SK-N-SH (cell line): Measurements from ENCODE around the gene MYO18B. TPM values are rescaled to one million over a fixed set of nuclear protein-coding genes. Genes with fewer than 3 reads are reported as not detected.

Experiments
- CTCF ChIA-PET: fragments of 300-600, 350-600 bp; formaldehyde crosslinking; extraction: SDS; loops from one replicate; lab custom pipeline; 2021; lab: Yijun Ruan, JAX
- POLR2A ChIA-PET: fragments of 350-600 bp; sonication (Branson Sonifier 250); formaldehyde crosslinking; extraction: SDS; loops from one replicate; lab custom pipeline; 2020; ENCODE audit warnings: antibody characterized with exemption, inconsistent platforms; lab: Yijun Ruan, JAX
- DNase-seq: peaks from one replicate; pipeline ENCODE4 v3.0.0; 2012
- H2AFZ ChIP-seq: fragments of 200-600 bp; sonication (generic); 2 replicates; pipeline ENCODE4 v1.8.1; 2016; ENCODE audit warnings: antibody characterized with exemption, mild to moderate bottlenecking, low read depth
- H3F3A ChIP-seq: fragments of 200-600 bp; sonication (generic); replicated peaks from 2 replicates; pipeline ENCODE3; 2016; ENCODE audit warnings: antibody characterized with exemption, mild to moderate bottlenecking; ENCODE audit not compliant: insufficient read depth
- H3K27ac ChIP-seq, 2 experiments: fragments of 200-500 bp in 1 of 2; fragments of 200-600 bp in 1 of 2; sonication (Bioruptor generic) in 1 of 2; sonication (generic), shearing (Covaris generic) in 1 of 2; 2 replicates each; pipeline versions ENCODE4 v1.5.1 to v1.6.1; 2014 to 2016; ENCODE audit warnings: low read depth in 2 of 2, inconsistent platforms in 1 of 2, low read length in 1 of 2, mild to moderate bottlenecking in 1 of 2, mixed read lengths in 1 of 2
- H3K27me3 ChIP-seq: fragments of 200-600 bp; sonication (generic), shearing (Covaris generic); 2 replicates; pipeline ENCODE4 v1.6.1; 2016; ENCODE audit warnings: mixed run types; ENCODE audit not compliant: insufficient read depth
- H3K36me3 ChIP-seq, 2 experiments: fragments of 200-500 bp in 1 of 2; fragments of 200-600 bp in 1 of 2; sonication (Bioruptor generic) in 1 of 2; sonication (generic) in 1 of 2; replicated peaks in 1 of 2; 2 replicates each; pipeline versions ENCODE3 to v1.5.1; 2014 to 2016; ENCODE audit warnings: low read length in 1 of 2, mild to moderate bottlenecking in 1 of 2; ENCODE audit not compliant: insufficient read depth in 2 of 2, control insufficient read depth in 1 of 2
- H3K4me1 ChIP-seq, 2 experiments: fragments of 200-500 bp in 1 of 2; fragments of 200-600 bp in 1 of 2; sonication (Bioruptor generic) in 1 of 2; sonication (generic), shearing (Covaris generic) in 1 of 2; 2 replicates each; pipeline versions ENCODE4 v1.5.1 to v1.6.1; 2014 to 2016; ENCODE audit warnings: low read depth in 1 of 2, low read length in 1 of 2, mixed run types in 1 of 2; ENCODE audit not compliant: insufficient read depth in 2 of 2, control insufficient read depth in 1 of 2
- H3K4me2 ChIP-seq: fragments of 200-600 bp; sonication (generic), shearing (Covaris generic); 2 replicates; pipeline ENCODE4 v1.6.1; 2017; ENCODE audit warnings: mixed run types
- H3K4me3 ChIP-seq, 2 experiments: fragments of 200-500 bp in 1 of 2; fragments of 200-600 bp in 1 of 2; sonication (Bioruptor generic) in 1 of 2; sonication (generic), shearing (Covaris generic) in 1 of 2; 2 replicates each; pipeline versions ENCODE4 v1.5.1 to v1.8.1; 2014 to 2016; ENCODE audit warnings: low read depth in 2 of 2, inconsistent platforms in 1 of 2, low read length in 1 of 2, mild to moderate bottlenecking in 1 of 2, mixed read lengths in 1 of 2, moderate library complexity in 1 of 2
- H3K79me2 ChIP-seq: fragments of 200-600 bp; sonication (generic); 2 replicates; pipeline ENCODE4 v1.8.1; 2017; ENCODE audit warnings: mild to moderate bottlenecking; ENCODE audit not compliant: insufficient read depth
- H3K9ac ChIP-seq: fragments of 200-600 bp; sonication (generic); 2 replicates; pipeline ENCODE4 v1.6.1; 2017; ENCODE audit warnings: mixed run types
- H3K9me2 ChIP-seq: fragments of 200-600 bp; sonication (generic); 2 replicates; pipeline ENCODE4 v1.6.1; 2017; ENCODE audit warnings: mixed run types
- H3K9me3 ChIP-seq: fragments of 200-600 bp; sonication (generic); 2 replicates; pipeline ENCODE4 v1.6.1; 2017; ENCODE audit warnings: mixed run types, mild to moderate bottlenecking, moderate library complexity
- H4K20me1 ChIP-seq: fragments of 200-600 bp; sonication (generic); 2 replicates; pipeline ENCODE4 v1.6.1; 2017; ENCODE audit warnings: mild to moderate bottlenecking, mixed run types; ENCODE audit not compliant: insufficient read depth
- EP300 ChIP-seq, 2 experiments: IDR thresholded peaks; 2 replicates each; pipeline versions ENCODE4 v1.4.0 to v1.6.1; 2012; ENCODE audit warnings: borderline replicate concordance in 1 of 2, low read depth in 1 of 2, low read length in 1 of 2
- FOSL2 ChIP-seq: IDR thresholded peaks from 2 replicates; pipeline ENCODE4 v1.4.0; 2012; ENCODE audit warnings: low read depth, mild to moderate bottlenecking, moderate library complexity, borderline replicate concordance
- FOXM1 ChIP-seq: IDR thresholded peaks from 2 replicates; pipeline ENCODE4 v1.4.0; 2012; ENCODE audit warnings: low read depth, mild to moderate bottlenecking
- GATA2 ChIP-seq: sonication (generic); formaldehyde crosslinking; IDR thresholded peaks from 2 replicates; pipeline ENCODE4 v1.5.0; 2020; ENCODE audit warnings: mild to moderate bottlenecking, missing genetic modification reagents
- MEF2A ChIP-seq: IDR thresholded peaks from 2 replicates; pipeline ENCODE4 v1.4.0; 2012; ENCODE audit warnings: low read depth, borderline replicate concordance
- NRF1 ChIP-seq: IDR thresholded peaks from 2 replicates; pipeline ENCODE4 v1.6.1; 2012; ENCODE audit warnings: low read depth, mild to moderate bottlenecking, low read length
- RCOR1 ChIP-seq: fragments of 150-350 bp; IDR thresholded peaks from 2 replicates; pipeline ENCODE4 v1.6.1; 2017; ENCODE audit warnings: antibody characterized with exemption, low read length
- RFX5 ChIP-seq: IDR thresholded peaks from 2 replicates; pipeline ENCODE4 v1.6.1; 2012; ENCODE audit warnings: mild to moderate bottlenecking, improper control_type of control experiment, low read length
- SIN3A ChIP-seq: IDR thresholded peaks from 2 replicates; pipeline ENCODE4 v1.6.1; 2012; ENCODE audit warnings: low read depth, mild to moderate bottlenecking, low read length, moderate library complexity, borderline replicate concordance
- WGBS: methylation state at CpG from one replicate; pipeline ENCODE4 v1.1.6; 2017; ENCODE audit warnings: low lambda C conversion rate; 5-methylcytosine and 5-hydroxymethylcytosine counted together
- polyA plus RNA-seq, 3 experiments: library from polyadenylated mRNA; depleted of rRNA; stranded (reverse); fragments of >200 nt; gene quantifications; 2 replicates each; pipeline ENCODE4 v1.2.3, GENCODE V29; 2012
- TF ChIP-seq, protein P1 (sequence below): IDR thresholded peaks from 2 replicates; pipeline ENCODE4 v1.4.0; 2012; ENCODE audit warnings: low read depth
- TF ChIP-seq, protein P2 (sequence below): IDR thresholded peaks from 2 replicates; pipeline ENCODE4 v1.6.1; 2012; ENCODE audit warnings: mild to moderate bottlenecking, low read depth, low read length, moderate library complexity
- TF ChIP-seq, protein P3 (sequence below): IDR thresholded peaks from 2 replicates; pipeline ENCODE4; 2012
- TF ChIP-seq, protein P4 (sequence below): fragments of 150-350 bp; IDR thresholded peaks from 2 replicates; pipeline ENCODE4 v1.6.1; 2016; ENCODE audit warnings: mild to moderate bottlenecking, low read depth, low read length
- TF ChIP-seq, protein P5 (sequence below): fragments of 200-600 bp; sonication (generic); IDR thresholded peaks from 2 replicates; pipeline ENCODE4 v1.6.1; 2017; ENCODE audit warnings: antibody characterized with exemption, mild to moderate bottlenecking, moderate library complexity
- TF ChIP-seq, protein P6 (sequence below): IDR thresholded peaks from 2 replicates; pipeline ENCODE4 v1.4.0; 2012; ENCODE audit warnings: low read depth, borderline replicate concordance

Gene MYO18B
- polyA plus RNA-seq, 1 of the 3 experiments (the other 2 are of a cell fraction) = 0.05 TPM

DNA sequence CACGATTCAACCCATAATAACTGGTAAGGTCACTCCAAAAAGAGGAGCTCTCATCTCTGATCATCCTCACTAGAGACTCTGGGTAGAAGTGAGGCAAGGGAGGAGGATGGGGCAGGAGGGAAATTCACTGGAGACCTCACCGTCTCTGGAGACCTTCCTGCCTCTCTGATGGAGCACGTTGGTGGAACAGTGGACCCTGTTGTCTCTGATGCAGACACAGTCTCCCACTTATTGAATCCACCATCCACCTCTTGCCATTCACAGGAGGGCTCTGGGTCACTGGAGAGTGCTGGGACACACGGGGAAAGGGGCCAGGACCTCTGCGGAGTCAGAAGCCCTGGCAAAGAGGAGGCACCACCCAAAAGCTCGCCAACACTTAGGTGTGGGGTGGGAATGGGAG is 289.7 kb downstream of the MYO18B start:
- H3K27me3 ChIP-seq = no peaks in the 10 kb centered on the region

More for the DNA sequence above, 289.7 kb downstream of the MYO18B start:
- no peaks in the 10 kb centered on the region for H3K79me2 ChIP-seq
- no peaks in the 10 kb centered on the region for H3F3A ChIP-seq
- no peak for TF ChIP-seq FOSL2
- no peak for TF ChIP-seq RFX5
- TF ChIP-seq, protein P1, sequence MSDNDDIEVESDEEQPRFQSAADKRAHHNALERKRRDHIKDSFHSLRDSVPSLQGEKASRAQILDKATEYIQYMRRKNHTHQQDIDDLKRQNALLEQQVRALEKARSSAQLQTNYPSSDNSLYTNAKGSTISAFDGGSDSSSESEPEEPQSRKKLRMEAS = no peak
- TF ChIP-seq, protein P2, sequence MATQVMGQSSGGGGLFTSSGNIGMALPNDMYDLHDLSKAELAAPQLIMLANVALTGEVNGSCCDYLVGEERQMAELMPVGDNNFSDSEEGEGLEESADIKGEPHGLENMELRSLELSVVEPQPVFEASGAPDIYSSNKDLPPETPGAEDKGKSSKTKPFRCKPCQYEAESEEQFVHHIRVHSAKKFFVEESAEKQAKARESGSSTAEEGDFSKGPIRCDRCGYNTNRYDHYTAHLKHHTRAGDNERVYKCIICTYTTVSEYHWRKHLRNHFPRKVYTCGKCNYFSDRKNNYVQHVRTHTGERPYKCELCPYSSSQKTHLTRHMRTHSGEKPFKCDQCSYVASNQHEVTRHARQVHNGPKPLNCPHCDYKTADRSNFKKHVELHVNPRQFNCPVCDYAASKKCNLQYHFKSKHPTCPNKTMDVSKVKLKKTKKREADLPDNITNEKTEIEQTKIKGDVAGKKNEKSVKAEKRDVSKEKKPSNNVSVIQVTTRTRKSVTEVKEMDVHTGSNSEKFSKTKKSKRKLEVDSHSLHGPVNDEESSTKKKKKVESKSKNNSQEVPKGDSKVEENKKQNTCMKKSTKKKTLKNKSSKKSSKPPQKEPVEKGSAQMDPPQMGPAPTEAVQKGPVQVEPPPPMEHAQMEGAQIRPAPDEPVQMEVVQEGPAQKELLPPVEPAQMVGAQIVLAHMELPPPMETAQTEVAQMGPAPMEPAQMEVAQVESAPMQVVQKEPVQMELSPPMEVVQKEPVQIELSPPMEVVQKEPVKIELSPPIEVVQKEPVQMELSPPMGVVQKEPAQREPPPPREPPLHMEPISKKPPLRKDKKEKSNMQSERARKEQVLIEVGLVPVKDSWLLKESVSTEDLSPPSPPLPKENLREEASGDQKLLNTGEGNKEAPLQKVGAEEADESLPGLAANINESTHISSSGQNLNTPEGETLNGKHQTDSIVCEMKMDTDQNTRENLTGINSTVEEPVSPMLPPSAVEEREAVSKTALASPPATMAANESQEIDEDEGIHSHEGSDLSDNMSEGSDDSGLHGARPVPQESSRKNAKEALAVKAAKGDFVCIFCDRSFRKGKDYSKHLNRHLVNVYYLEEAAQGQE = no peak
- TF ChIP-seq RCOR1 = no peak
- no peak for TF ChIP-seq GATA2 (CRISPR knock-in tag)
- no peak for TF ChIP-seq NRF1
- no peak for TF ChIP-seq FOXM1
- TF ChIP-seq, protein P3, sequence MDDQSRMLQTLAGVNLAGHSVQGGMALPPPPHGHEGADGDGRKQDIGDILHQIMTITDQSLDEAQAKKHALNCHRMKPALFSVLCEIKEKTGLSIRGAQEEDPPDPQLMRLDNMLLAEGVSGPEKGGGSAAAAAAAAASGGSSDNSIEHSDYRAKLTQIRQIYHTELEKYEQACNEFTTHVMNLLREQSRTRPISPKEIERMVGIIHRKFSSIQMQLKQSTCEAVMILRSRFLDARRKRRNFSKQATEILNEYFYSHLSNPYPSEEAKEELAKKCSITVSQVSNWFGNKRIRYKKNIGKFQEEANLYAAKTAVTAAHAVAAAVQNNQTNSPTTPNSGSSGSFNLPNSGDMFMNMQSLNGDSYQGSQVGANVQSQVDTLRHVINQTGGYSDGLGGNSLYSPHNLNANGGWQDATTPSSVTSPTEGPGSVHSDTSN = no peak
- TF ChIP-seq, protein P4, sequence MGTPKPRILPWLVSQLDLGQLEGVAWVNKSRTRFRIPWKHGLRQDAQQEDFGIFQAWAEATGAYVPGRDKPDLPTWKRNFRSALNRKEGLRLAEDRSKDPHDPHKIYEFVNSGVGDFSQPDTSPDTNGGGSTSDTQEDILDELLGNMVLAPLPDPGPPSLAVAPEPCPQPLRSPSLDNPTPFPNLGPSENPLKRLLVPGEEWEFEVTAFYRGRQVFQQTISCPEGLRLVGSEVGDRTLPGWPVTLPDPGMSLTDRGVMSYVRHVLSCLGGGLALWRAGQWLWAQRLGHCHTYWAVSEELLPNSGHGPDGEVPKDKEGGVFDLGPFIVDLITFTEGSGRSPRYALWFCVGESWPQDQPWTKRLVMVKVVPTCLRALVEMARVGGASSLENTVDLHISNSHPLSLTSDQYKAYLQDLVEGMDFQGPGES = no peak
- no peak for TF ChIP-seq MEF2A
- TF ChIP-seq SIN3A = no peak
- TF ChIP-seq, protein P5, sequence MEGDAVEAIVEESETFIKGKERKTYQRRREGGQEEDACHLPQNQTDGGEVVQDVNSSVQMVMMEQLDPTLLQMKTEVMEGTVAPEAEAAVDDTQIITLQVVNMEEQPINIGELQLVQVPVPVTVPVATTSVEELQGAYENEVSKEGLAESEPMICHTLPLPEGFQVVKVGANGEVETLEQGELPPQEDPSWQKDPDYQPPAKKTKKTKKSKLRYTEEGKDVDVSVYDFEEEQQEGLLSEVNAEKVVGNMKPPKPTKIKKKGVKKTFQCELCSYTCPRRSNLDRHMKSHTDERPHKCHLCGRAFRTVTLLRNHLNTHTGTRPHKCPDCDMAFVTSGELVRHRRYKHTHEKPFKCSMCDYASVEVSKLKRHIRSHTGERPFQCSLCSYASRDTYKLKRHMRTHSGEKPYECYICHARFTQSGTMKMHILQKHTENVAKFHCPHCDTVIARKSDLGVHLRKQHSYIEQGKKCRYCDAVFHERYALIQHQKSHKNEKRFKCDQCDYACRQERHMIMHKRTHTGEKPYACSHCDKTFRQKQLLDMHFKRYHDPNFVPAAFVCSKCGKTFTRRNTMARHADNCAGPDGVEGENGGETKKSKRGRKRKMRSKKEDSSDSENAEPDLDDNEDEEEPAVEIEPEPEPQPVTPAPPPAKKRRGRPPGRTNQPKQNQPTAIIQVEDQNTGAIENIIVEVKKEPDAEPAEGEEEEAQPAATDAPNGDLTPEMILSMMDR = no peak
- TF ChIP-seq, protein P6, sequence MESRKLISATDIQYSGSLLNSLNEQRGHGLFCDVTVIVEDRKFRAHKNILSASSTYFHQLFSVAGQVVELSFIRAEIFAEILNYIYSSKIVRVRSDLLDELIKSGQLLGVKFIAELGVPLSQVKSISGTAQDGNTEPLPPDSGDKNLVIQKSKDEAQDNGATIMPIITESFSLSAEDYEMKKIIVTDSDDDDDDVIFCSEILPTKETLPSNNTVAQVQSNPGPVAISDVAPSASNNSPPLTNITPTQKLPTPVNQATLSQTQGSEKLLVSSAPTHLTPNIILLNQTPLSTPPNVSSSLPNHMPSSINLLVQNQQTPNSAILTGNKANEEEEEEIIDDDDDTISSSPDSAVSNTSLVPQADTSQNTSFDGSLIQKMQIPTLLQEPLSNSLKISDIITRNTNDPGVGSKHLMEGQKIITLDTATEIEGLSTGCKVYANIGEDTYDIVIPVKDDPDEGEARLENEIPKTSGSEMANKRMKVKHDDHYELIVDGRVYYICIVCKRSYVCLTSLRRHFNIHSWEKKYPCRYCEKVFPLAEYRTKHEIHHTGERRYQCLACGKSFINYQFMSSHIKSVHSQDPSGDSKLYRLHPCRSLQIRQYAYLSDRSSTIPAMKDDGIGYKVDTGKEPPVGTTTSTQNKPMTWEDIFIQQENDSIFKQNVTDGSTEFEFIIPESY = no peak
- no peak for TF ChIP-seq EP300 (IDR thresholded peaks at IDR 0.05; ENCODE audit: borderline replicate concordance in 1 of 2, low read depth in 1 of 2, low read length in 1 of 2)
- no peak overlapping the region for H3K27ac ChIP-seq
- H3K36me3 ChIP-seq = no peaks in the 10 kb centered on the region
- H3K9ac ChIP-seq = no peak overlapping the region
- POLR2A ChIA-PET = no interaction called here
- DNase-seq = no peak
- H4K20me1 ChIP-seq = no peaks in the 10 kb centered on the region
- no peaks in the 10 kb centered on the region for H3K9me2 ChIP-seq
- CTCF ChIA-PET = interaction anchor here (0.6 to 1.3 kb wide), 3 partner anchors 50 to 523 kb away, joined by 3 to 4 read pairs (median 3); no protein-coding TSS in a partner anchor
- peaks cover 0 to 2% of the 10 kb centered on the region in 2 experiments; a peak in 1 of 4 replicates for H3K4me1 ChIP-seq
- H3K4me3 ChIP-seq = no peak overlapping the region
- no peak overlapping the region for H2AFZ ChIP-seq
- no peak overlapping the region for H3K4me2 ChIP-seq
- WGBS = 28% methylated on average over 5 of the region's 6 CpGs
- H3K9me3 ChIP-seq = no peaks in the 10 kb centered on the region; the same call in 1 of the 2 replicates
